Epithelial cell of esophagus (primary cell): Measurements from ENCODE around the gene CDK14.
A peak's percentile ranks its signal among the peaks of the same experiment; 100 is the strongest.

ENCODE experiments used
- DNase-seq: peaks from one replicate; pipeline ENCODE4 v3.0.0; 2010; ENCODE audit warnings: low read depth
- H3K4me3 ChIP-seq: 2 replicates; pipeline ENCODE4 v1.5.1; 2011; ENCODE audit warnings: mild to moderate bottlenecking, low read length, control low read depth
- CTCF ChIP-seq: IDR thresholded peaks from 2 replicates; pipeline ENCODE4 v1.5.1; 2011; ENCODE audit warnings: low read depth, mild to moderate bottlenecking, low read length, control low read depth, inconsistent platforms; ENCODE audit not compliant: insufficient read depth; ENCODE audit errors: missing control alignments

CDK14 gene

DNA sequence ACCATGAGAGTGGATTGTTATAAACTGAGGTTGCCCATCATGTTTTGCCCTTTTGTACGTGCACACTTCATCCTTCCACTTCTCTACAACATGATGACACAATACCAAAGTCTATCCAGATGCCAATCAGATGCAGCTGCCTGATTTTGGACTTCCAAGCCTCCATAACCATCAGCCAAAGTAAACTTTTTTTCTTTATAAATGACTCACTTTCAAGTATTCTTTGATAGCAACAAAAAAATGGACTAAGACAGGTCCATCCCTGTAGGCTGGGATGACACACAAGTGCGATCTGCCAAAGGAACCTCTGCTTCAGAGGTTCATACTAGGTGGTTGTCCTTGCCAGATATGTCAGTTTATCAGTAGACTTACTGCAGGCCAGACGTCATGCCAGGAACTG, 347.9 kb downstream of the CDK14 start:
- no peak for TF ChIP-seq CTCF
- DNase-seq: no peak
- H3K4me3 ChIP-seq: no peak overlapping the region

DNA sequence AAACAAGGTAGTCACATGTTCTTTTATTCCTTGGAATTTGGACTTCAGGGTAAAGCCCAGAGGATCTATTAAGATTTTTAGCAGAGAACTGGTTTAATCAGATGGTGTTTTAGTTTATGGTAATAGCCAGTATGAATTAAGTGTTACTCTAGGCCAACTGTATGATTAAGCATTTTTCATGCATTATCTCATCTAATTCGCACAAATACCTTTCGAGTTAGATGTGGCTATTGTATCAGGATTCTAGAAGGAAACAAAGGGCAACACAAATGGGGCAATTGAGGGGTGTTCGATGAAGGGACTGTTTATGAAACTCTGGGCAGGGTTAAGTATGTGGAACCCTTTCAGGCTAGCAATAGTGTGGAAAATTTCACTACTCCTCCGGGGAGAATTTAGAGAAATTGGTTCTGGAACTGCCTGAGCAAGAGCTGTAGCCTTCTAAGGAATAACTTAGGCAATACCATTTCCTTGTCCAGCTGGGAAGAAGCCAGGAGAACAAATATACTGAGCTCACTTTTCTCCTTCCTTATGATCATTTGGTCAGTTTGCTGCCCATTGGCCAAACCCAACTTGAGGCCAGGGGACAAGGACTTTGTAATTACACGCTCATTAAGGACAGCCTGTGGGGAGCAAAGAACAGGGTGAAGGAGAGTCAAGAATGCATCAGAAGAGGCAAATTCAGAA, 349.1 kb downstream of the CDK14 start:
- no peak for TF ChIP-seq CTCF
- DNase-seq: peak; percentile 48
- no peak overlapping the region for H3K4me3 ChIP-seq

GRCh38 chr7:90946730-90947501, 350.8 kb downstream of the CDK14 start:
- no peak overlapping the region for H3K4me3 ChIP-seq
- TF ChIP-seq CTCF: no peak
- DNase-seq: no peak

DNA sequence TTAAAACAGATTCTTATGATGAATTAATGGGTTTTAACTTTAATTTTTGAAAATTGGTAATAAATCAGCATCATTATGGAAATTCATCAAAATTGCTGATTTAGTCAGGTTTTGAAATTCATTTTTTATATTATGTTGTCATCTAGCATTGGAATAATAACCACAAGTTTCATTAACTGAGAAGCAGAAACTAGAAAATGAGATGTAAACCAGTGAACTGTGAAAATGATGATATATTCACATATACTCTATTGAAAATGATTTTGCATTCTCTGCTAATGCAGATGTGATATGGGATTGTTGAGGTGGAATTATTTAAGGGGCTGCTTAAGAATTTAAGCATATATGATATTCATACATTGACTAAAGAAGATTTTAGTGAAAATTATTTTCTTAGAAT, 352.0 kb downstream of the CDK14 start:
- DNase-seq: no peak
- no peak for TF ChIP-seq CTCF
- no peak overlapping the region for H3K4me3 ChIP-seq

- TF ChIP-seq CTCF: no peak
- H3K4me3 ChIP-seq: no peak overlapping the region
- no peak for DNase-seq
Measured at GRCh38 chr7:90951229-90951628, 355.1 kb downstream of the CDK14 start.

GRCh38 chr7:90951986-90952954, 356.1 kb downstream of the CDK14 start:
- H3K4me3 ChIP-seq: no peak overlapping the region
- no peak for TF ChIP-seq CTCF
- DNase-seq: no peak
